K562 (cell line): Measurements from ENCODE around the gene WDR64. TPM values are rescaled to one million over a fixed set of nuclear protein-coding genes. Genes with fewer than 3 reads are reported as not detected.

Experiments used
- BDP1 ChIP-seq: IDR thresholded peaks from 3 replicates; pipeline ENCODE4 v1.6.1; 2011; ENCODE audit not compliant: insufficient read length, insufficient read depth
- DNMT1 ChIP-seq: fragments of 450-650 bp; IDR thresholded peaks from 2 replicates; pipeline ENCODE4 v1.6.1; 2016; ENCODE audit warnings: antibody characterized with exemption, mild to moderate bottlenecking
- DPF2 ChIP-seq: fragments of 450-650 bp; IDR thresholded peaks from 2 replicates; pipeline ENCODE4 v1.6.1; 2016
- ELF2 ChIP-seq: fragments of 250-450 bp; sonication (Bioruptor Pico); IDR thresholded peaks from 2 replicates; pipeline ENCODE4 v1.5.0; 2021; ENCODE audit warnings: mild to moderate bottlenecking
- EP300 ChIP-seq: IDR thresholded peaks from 2 replicates; pipeline ENCODE4 v1.6.1; 2012; ENCODE audit warnings: low read length, improper control_type of control experiment
- ESRRA ChIP-seq: fragments of 450-650 bp; IDR thresholded peaks from 2 replicates; pipeline ENCODE4 v1.6.1; 2014; ENCODE audit warnings: low read depth, mild to moderate bottlenecking, moderate library complexity, borderline replicate concordance
- FOXK2 ChIP-seq, 2 experiments: fragments of 450-650 bp; IDR thresholded peaks in 1 of 2; conservative IDR thresholded peaks in 1 of 2; 2 replicates each; pipeline ENCODE4 v1.6.1; 2016; ENCODE audit warnings: low read depth in 2 of 2, mild to moderate bottlenecking in 1 of 2
- FOXO4 ChIP-seq: fragments of 450-650 bp; formaldehyde crosslinking; IDR thresholded peaks from 2 replicates; pipeline ENCODE4 v1.4.0; 2020; ENCODE audit warnings: mild to moderate bottlenecking, moderate library complexity
- FUS ChIP-seq: fragments of 200-400 bp; formaldehyde crosslinking; optimal IDR thresholded peaks from 2 replicates; pipeline ENCODE3; 2017; ENCODE audit warnings: low read depth, low read length
- GTF2F1 ChIP-seq: IDR thresholded peaks from 2 replicates; pipeline ENCODE4 v1.6.1; 2011; ENCODE audit warnings: low read depth, low read length, improper control_type of control experiment
- HDAC1 ChIP-seq, 2 experiments: fragments of 450-650 bp; IDR thresholded peaks; 2 replicates each; pipeline ENCODE4 v1.6.1; 2016 to 2017; ENCODE audit warnings: inconsistent platforms in 1 of 2, mild to moderate bottlenecking in 1 of 2, moderate library complexity in 1 of 2
- KLF10 ChIP-seq: fragments of 250-450 bp; sonication (Bioruptor Pico); IDR thresholded peaks from 2 replicates; pipeline ENCODE4 v1.6.1; 2021; ENCODE audit warnings: matching md5 sums
- MTA3 ChIP-seq: fragments of 450-650 bp; formaldehyde crosslinking; IDR thresholded peaks from 2 replicates; pipeline ENCODE4 v1.6.1; 2017; ENCODE audit warnings: mild to moderate bottlenecking, borderline replicate concordance
- PHB ChIP-seq: fragments of 250-450 bp; sonication (Bioruptor Pico); IDR thresholded peaks from 2 replicates; pipeline ENCODE4 v1.5.0; 2021
- PML ChIP-seq: IDR thresholded peaks from 2 replicates; pipeline ENCODE4 v1.6.1; 2012; ENCODE audit warnings: low read length, inconsistent platforms
- RBM15 ChIP-seq: fragments of 200-400 bp; formaldehyde crosslinking; IDR thresholded peaks from 2 replicates; pipeline ENCODE4 v1.6.1; 2018; ENCODE audit warnings: mild to moderate bottlenecking, low read length, moderate library complexity; ENCODE audit not compliant: insufficient read depth
- RBM34 ChIP-seq: fragments of 200-400 bp; formaldehyde crosslinking; IDR thresholded peaks from 2 replicates; pipeline ENCODE4 v1.6.1; 2018; ENCODE audit warnings: low read length, borderline replicate concordance; ENCODE audit not compliant: insufficient read depth
- RFX1 ChIP-seq: fragments of 450-650 bp; IDR thresholded peaks from 2 replicates; pipeline ENCODE4 v1.6.1; 2016; ENCODE audit warnings: mild to moderate bottlenecking, moderate library complexity
- SAFB ChIP-seq: fragments of 200-400 bp; formaldehyde crosslinking; IDR thresholded peaks from 2 replicates; pipeline ENCODE4 v1.6.1; 2017; ENCODE audit warnings: low read depth, low read length, borderline replicate concordance
- SREBF1 ChIP-seq: fragments of 150-350 bp; IDR thresholded peaks from 2 replicates; pipeline ENCODE4 v1.6.1; 2014; ENCODE audit warnings: antibody characterized with exemption, low read depth, low read length, borderline replicate concordance
- TEAD4 ChIP-seq, 2 experiments: sonication (generic) in 1 of 2; formaldehyde crosslinking in 1 of 2; IDR thresholded peaks; 2 replicates each; pipeline versions ENCODE4 v1.6.1 to v1.8.0; 2012 to 2022; ENCODE audit warnings: borderline replicate concordance in 1 of 2, inconsistent platforms in 1 of 2, low read length in 1 of 2, mild to moderate bottlenecking in 1 of 2, missing genetic modification reagents in 1 of 2
- TFAM ChIP-seq: fragments of 250-450 bp; sonication (Bioruptor Pico); conservative IDR thresholded peaks from 2 replicates; pipeline ENCODE4 v1.5.0; 2021; ENCODE audit warnings: mild to moderate bottlenecking, moderate library complexity
- XRCC5 ChIP-seq: fragments of 200-400 bp; formaldehyde crosslinking; IDR thresholded peaks from 2 replicates; pipeline ENCODE4 v1.6.1; 2017; ENCODE audit warnings: low read depth, mild to moderate bottlenecking, low read length
- YBX1 ChIP-seq: fragments of 450-650 bp; IDR thresholded peaks from 2 replicates; pipeline ENCODE4 v1.7.1; 2016; ENCODE audit warnings: mild to moderate bottlenecking
- ZBTB8A ChIP-seq: fragments of 450-650 bp; IDR thresholded peaks from 2 replicates; pipeline ENCODE4 v1.6.1; 2018; ENCODE audit warnings: mild to moderate bottlenecking, moderate library complexity; ENCODE audit not compliant: partially characterized antibody
- ZKSCAN8 ChIP-seq: fragments of 200-800 bp; sonication (Bioruptor generic); IDR thresholded peaks from 2 replicates; pipeline ENCODE4 v1.6.1; 2016; ENCODE audit warnings: missing genetic modification characterization, missing compliant biosample characterization
- ZNF174 ChIP-seq: fragments of 250-450 bp; sonication (Bioruptor Pico); IDR thresholded peaks from 2 replicates; pipeline ENCODE4 v1.4.0; 2020; ENCODE audit warnings: mild to moderate bottlenecking
- ZNF589 ChIP-seq: fragments of 200-800 bp; sonication (Bioruptor generic); IDR thresholded peaks from 2 replicates; pipeline ENCODE4 v1.6.1; 2016; ENCODE audit warnings: low read depth, missing genetic modification characterization, missing compliant biosample characterization
- ZNF644 ChIP-seq: fragments of 200-800 bp; sonication (Bioruptor generic); IDR thresholded peaks from 2 replicates; pipeline ENCODE4 v1.6.1; 2016; ENCODE audit warnings: low read depth, missing genetic modification characterization, missing compliant biosample characterization
- polyA plus RNA-seq, 8 experiments: library from polyadenylated mRNA; depleted of rRNA in 4 of 8; stranded (reverse) in 5 of 8; unstranded in 3 of 8; fragments of >200 nt; fragmentation: Nextera tagmentation in 2 of 8; fragmentation: Illumina TruSeq in 1 of 8; extraction: Ambion mirVana in 2 of 8; extraction: Trizol in 1 of 8; gene quantifications; 2 replicates each; pipeline versions ENCODE4 v1.2.1 to v1.2.3, GENCODE V29; 2011 to 2014; ENCODE audit warnings: inconsistent platforms in 1 of 8, missing spikeins in 1 of 8
- total RNA-seq, 7 experiments: library from RNA; depleted of rRNA in 6 of 7; stranded (reverse); fragments of >200 nt in 6 of 7; fragmentation: Illumina TruSeq in 2 of 7; extraction: Trizol in 2 of 7; gene quantifications; 2 replicates each; pipeline versions ENCODE4 v1.2.1 to v1.2.3, GENCODE V29; 2011 to 2021; ENCODE audit warnings: low replicate concordance in 1 of 7

Gene WDR64
- total and polyA plus RNA-seq, 9 of the 15 experiments (the other 6 are each of a cell fraction or from before 2014, with no cell fraction given), result 0.06 to 0.29 (median 0.19) TPM; not detected in 5

DNA sequence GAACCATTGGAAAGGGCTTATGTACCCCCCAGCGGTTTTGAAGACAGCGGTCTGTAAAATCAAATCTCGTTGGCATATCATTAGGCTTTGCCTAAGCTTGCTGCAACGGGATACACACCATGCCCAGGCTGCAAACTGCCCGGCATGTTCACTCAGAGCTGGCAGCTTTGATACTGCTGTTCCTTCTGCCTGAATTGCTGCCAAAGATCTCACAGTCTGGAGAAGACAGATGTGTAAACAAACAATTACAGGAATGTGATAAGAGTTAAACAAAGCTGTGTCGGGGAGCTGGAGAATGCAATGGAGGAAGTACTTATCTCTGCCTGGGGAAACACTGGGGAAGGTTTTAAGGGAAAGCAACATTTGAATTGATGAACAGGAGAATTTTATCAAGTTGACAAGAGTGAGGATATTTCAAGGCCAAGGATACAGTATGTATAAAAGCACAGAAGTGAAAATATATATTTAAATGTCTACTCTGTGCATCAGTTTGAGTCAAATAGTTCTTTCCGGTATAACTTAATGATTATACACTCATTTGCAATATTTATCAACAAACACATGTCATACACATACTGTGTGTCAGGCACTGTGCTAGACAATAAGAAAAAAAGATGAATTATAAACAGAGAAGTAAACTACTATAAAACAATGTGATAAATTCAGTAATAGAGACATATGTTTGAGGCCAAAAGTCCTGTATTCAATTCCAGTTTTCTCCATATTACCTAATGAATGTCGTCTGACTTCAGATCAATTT lies 41.8 kb upstream of the WDR64 start (continued):
- TF ChIP-seq SAFB, result no peak
- no peak for TF ChIP-seq SREBF1
- TF ChIP-seq GTF2F1, result no peak
- TF ChIP-seq EP300, result peak; percentile 48; the same call in 1 of the 2 replicates
- TF ChIP-seq TEAD4 (IDR thresholded peaks at IDR 0.05; ENCODE audit: low read length), result peak; percentile 76
- no peak for TF ChIP-seq TEAD4 (CRISPR knock-in tag; IDR thresholded peaks at IDR 0.05; ENCODE audit: borderline replicate concordance)
- TF ChIP-seq ZKSCAN8 (CRISPR knock-in tag), result no peak
- no peak for TF ChIP-seq MTA3
- TF ChIP-seq ZNF589 (CRISPR knock-in tag), result no peak
- TF ChIP-seq KLF10 (CRISPR knock-in tag), result no peak
- no peak for TF ChIP-seq DNMT1
- TF ChIP-seq XRCC5, result no peak
- no peak for TF ChIP-seq ZNF644
- TF ChIP-seq ZBTB8A, result no peak
- TF ChIP-seq PHB (CRISPR knock-in tag), result no peak
- TF ChIP-seq TFAM (CRISPR knock-in tag), result no peak
- no peak for TF ChIP-seq ZNF174
- TF ChIP-seq BDP1, result no peak
- TF ChIP-seq DPF2, result peak; percentile 49; the same call in 1 of the 2 replicates
- TF ChIP-seq ESRRA, result no peak
- TF ChIP-seq FOXK2 (conservative IDR thresholded peaks at IDR 0.05 in 1 of 2, IDR thresholded peaks at IDR 0.05 in 1 of 2; ENCODE audit: low read depth in 2 of 2), result peak; percentile 28 to 45; a peak in 2 of 4 replicates
- no peak for TF ChIP-seq YBX1
- TF ChIP-seq PML, result no peak
- TF ChIP-seq FUS, result no peak
- no peak for TF ChIP-seq RBM34
- TF ChIP-seq ELF2, result no peak
- no peak for TF ChIP-seq RBM15
- no peak for TF ChIP-seq FOXO4 (CRISPR knock-in tag)
- no peak for TF ChIP-seq RFX1
- TF ChIP-seq HDAC1 (IDR thresholded peaks at IDR 0.05), result peak in 1 of 2 experiments; percentile 48; a peak in 2 of 4 replicates
